Neural progenitor cell (in vitro differentiated cells): ENCODE results near the gene NDUFV3. TPM values are rescaled to one million over a fixed set of nuclear protein-coding genes. Genes with fewer than 3 reads are reported as not detected.
"Not testable (repeated sequence)": the region's sequence is repeated elsewhere in the genome, so short reads cannot be mapped to it uniquely, and the experiment has no call there.

Source experiments
- DNase-seq: peaks from one replicate; pipeline ENCODE4 v3.0.0-alpha.2; 2016; ENCODE audit warnings: low spot score
- H2AFZ ChIP-seq: fragments of 200-600 bp; sonication (generic); replicated peaks from 2 replicates; pipeline ENCODE4 v1.6.1; 2016; ENCODE audit warnings: antibody characterized with exemption
- H3F3A ChIP-seq: fragments of 200-600 bp; sonication (generic); 2 replicates; pipeline ENCODE4 v1.6.1; 2016; ENCODE audit warnings: antibody characterized with exemption, low read depth
- H3K27ac ChIP-seq: fragments of 200-600 bp; sonication (generic); 2 replicates; pipeline ENCODE4 v1.5.1; 2016; ENCODE audit warnings: mild to moderate bottlenecking
- H3K27me3 ChIP-seq: fragments of 200-600 bp; sonication (generic); 2 replicates; pipeline ENCODE4 v1.6.1; 2016; ENCODE audit warnings: mild to moderate bottlenecking, moderate library complexity
- H3K36me3 ChIP-seq: fragments of 200-600 bp; sonication (generic); 2 replicates; pipeline ENCODE4 v1.5.1; 2016
- H3K4me1 ChIP-seq: fragments of 200-600 bp; sonication (generic); 2 replicates; pipeline ENCODE4 v1.6.1; 2016; ENCODE audit warnings: mixed run types
- H3K4me2 ChIP-seq: fragments of 200-600 bp; sonication (generic); 2 replicates; pipeline ENCODE4 v1.6.1; 2016
- H3K4me3 ChIP-seq: fragments of 200-600 bp; sonication (generic); 2 replicates; pipeline ENCODE4 v1.5.1; 2016
- H3K79me2 ChIP-seq: fragments of 200-600 bp; sonication (generic); 2 replicates; pipeline ENCODE4 v1.6.1; 2016; ENCODE audit warnings: low read depth
- H3K9ac ChIP-seq: fragments of 200-600 bp; sonication (generic); 2 replicates; pipeline ENCODE4 v1.6.1; 2016
- H3K9me3 ChIP-seq: fragments of 200-600 bp; sonication (generic); 2 replicates; pipeline ENCODE4 v1.5.1; 2016; ENCODE audit warnings: low read depth
- H4K20me1 ChIP-seq: fragments of 200-600 bp; sonication (generic); 2 replicates; pipeline ENCODE4 v1.6.1; 2016; ENCODE audit warnings: low read depth
- H3K27ac Mint-ChIP-seq: 3 replicates; pipeline ENCODE4 v1.8.0; 2021; ENCODE audit warnings: mixed read lengths
- H3K27me3 Mint-ChIP-seq: 2 replicates; pipeline ENCODE4 v1.8.0; 2022; ENCODE audit warnings: low read depth, mild to moderate bottlenecking, inconsistent platforms, moderate library complexity, mixed read lengths; ENCODE audit not compliant: insufficient read depth
- H3K36me3 Mint-ChIP-seq: 3 replicates; pipeline ENCODE4 v1.8.0; 2021; ENCODE audit warnings: mixed read lengths
- H3K4me1 Mint-ChIP-seq: 3 replicates; pipeline ENCODE4 v1.8.0; 2021; ENCODE audit warnings: mixed read lengths
- H3K4me3 Mint-ChIP-seq: 3 replicates; pipeline ENCODE4 v1.8.0; 2021; ENCODE audit warnings: mild to moderate bottlenecking, moderate library complexity, mixed read lengths
- H3K9me3 Mint-ChIP-seq: 3 replicates; pipeline ENCODE4 v1.8.0; 2020; ENCODE audit warnings: mixed read lengths
- CTCF ChIP-seq: fragments of 200-600 bp; sonication (generic); IDR thresholded peaks from 2 replicates; pipeline ENCODE4 v1.5.1; 2017; ENCODE audit warnings: antibody characterized with exemption, mild to moderate bottlenecking
- EZH2 ChIP-seq: fragments of 200-600 bp; sonication (generic); IDR thresholded peaks from 2 replicates; pipeline ENCODE4 v1.6.1; 2017; ENCODE audit warnings: antibody characterized with exemption, mild to moderate bottlenecking, moderate library complexity
- EZH2phosphoT487 ChIP-seq: fragments of 200-600 bp; sonication (generic); IDR thresholded peaks from 2 replicates; pipeline ENCODE4 v1.6.1; 2017; ENCODE audit warnings: antibody characterized with exemption
- total RNA-seq: library from RNA; depleted of rRNA; stranded (reverse); fragments of >200 nt; gene quantifications from 2 replicates; pipeline ENCODE4 v1.2.3, GENCODE V29; 2015; ENCODE audit warnings: low replicate concordance

Gene NDUFV3
- total RNA-seq, 1 donor from 2014 or later: 16.7 TPM

- Mint-ChIP-seq H3K36me3 (peaks cover 4% of the 10 kb centered on the region), H3K27me3 (peaks cover 3% of the 10 kb centered on the region), H3K4me3 (no peak within 1 kb of the TSS), H3K9me3 (no peaks in the 10 kb centered on the region), H3K27ac (peak within 1 kb of the TSS; percentile 63), H3K4me1 (peaks cover 14% of the 10 kb centered on the region)
- H3K9ac ChIP-seq: no peak within 1 kb of the TSS
- peaks cover 6% of the 10 kb centered on the region for H3K4me1 ChIP-seq
- peak within 1 kb of the TSS; percentile 15 for H3K4me2 ChIP-seq
- TF ChIP-seq EZH2 (no peak), CTCF (no peak), EZH2phosphoT487 (no peak)
- H2AFZ ChIP-seq: no peak within 1 kb of the TSS
- H3K27ac ChIP-seq: peak within 1 kb of the TSS; percentile 55
- H3K27me3 ChIP-seq: no peaks in the 10 kb centered on the region
- no peak for DNase-seq
- peaks cover 17% of the 10 kb centered on the region for H3F3A ChIP-seq
- H3K36me3 ChIP-seq: no peaks in the 10 kb centered on the region
- no peaks in the 10 kb centered on the region for H3K9me3 ChIP-seq
- no peaks in the 10 kb centered on the region for H3K79me2 ChIP-seq
- H4K20me1 ChIP-seq: no peaks in the 10 kb centered on the region
- no peak within 1 kb of the TSS for H3K4me3 ChIP-seq
These were observed 32.2 kb downstream of the NDUFV3 start, which contains the start of gene ERVH48-1 for GRCh38 chr21:42925114-42925926. Gene ERVH48-1 (minus strand): TSS chr21:42925630. CDS start chr21:42919006, 6,624 bp downstream.

- not testable (repeated sequence) for DNase-seq, H3K27me3 Mint-ChIP-seq, H4K20me1 ChIP-seq, H3K9me3 Mint-ChIP-seq, H3K4me3 Mint-ChIP-seq, H3K27me3 ChIP-seq, H3K27ac Mint-ChIP-seq, H2AFZ ChIP-seq, H3K4me3 ChIP-seq, H3K36me3 Mint-ChIP-seq, H3K9me3 ChIP-seq, H3K4me1 ChIP-seq, H3K36me3 ChIP-seq, H3K79me2 ChIP-seq, H3K9ac ChIP-seq, H3K27ac ChIP-seq, H3K4me2 ChIP-seq
- H3F3A ChIP-seq: peaks cover 25% of the 10 kb centered on the region
- peaks cover 18% of the 10 kb centered on the region for H3K4me1 Mint-ChIP-seq
These were observed 34.5 kb downstream of the NDUFV3 start for GRCh38 chr21:42927474-42928200.

GRCh38 chr21:42929969-42930368 lies 36.9 kb downstream of the NDUFV3 start:
- H3K27me3 ChIP-seq: no peaks in the 10 kb centered on the region
- H3F3A ChIP-seq: peaks cover 10% of the 10 kb centered on the region
- H3K9ac ChIP-seq: no peak overlapping the region
- H3K9me3 Mint-ChIP-seq: no peaks in the 10 kb centered on the region
- H3K4me1 Mint-ChIP-seq: peaks cover 11% of the 10 kb centered on the region
- no peak overlapping the region for H3K27ac Mint-ChIP-seq
- H3K36me3 ChIP-seq: no peaks in the 10 kb centered on the region
- H3K4me2 ChIP-seq: no peak overlapping the region
- H3K27me3 Mint-ChIP-seq: peaks cover 3% of the 10 kb centered on the region
- no peak overlapping the region for H3K27ac ChIP-seq
- no peak for TF ChIP-seq CTCF
- TF ChIP-seq EZH2: no peak
- no peak for TF ChIP-seq EZH2phosphoT487
- DNase-seq: no peak
- H4K20me1 ChIP-seq: no peaks in the 10 kb centered on the region
- H3K4me1 ChIP-seq: no peaks in the 10 kb centered on the region
- no peaks in the 10 kb centered on the region for H3K9me3 ChIP-seq
- no peaks in the 10 kb centered on the region for H3K79me2 ChIP-seq
- H3K4me3 ChIP-seq: no peak overlapping the region
- H3K4me3 Mint-ChIP-seq: no peak overlapping the region
- H2AFZ ChIP-seq: no peak overlapping the region
- peaks cover 4% of the 10 kb centered on the region for H3K36me3 Mint-ChIP-seq
